GM12874 (cell line): ENCODE results near the gene APLP1.

Experiments used
- TF ChIP-seq, protein P1 (sequence below): IDR thresholded peaks from 2 replicates; pipeline ENCODE4 v1.5.1; 2011; ENCODE audit warnings: low read depth, mild to moderate bottlenecking, control low read depth, low read length, moderate library complexity; ENCODE audit not compliant: insufficient read depth

Gene APLP1

DNA sequence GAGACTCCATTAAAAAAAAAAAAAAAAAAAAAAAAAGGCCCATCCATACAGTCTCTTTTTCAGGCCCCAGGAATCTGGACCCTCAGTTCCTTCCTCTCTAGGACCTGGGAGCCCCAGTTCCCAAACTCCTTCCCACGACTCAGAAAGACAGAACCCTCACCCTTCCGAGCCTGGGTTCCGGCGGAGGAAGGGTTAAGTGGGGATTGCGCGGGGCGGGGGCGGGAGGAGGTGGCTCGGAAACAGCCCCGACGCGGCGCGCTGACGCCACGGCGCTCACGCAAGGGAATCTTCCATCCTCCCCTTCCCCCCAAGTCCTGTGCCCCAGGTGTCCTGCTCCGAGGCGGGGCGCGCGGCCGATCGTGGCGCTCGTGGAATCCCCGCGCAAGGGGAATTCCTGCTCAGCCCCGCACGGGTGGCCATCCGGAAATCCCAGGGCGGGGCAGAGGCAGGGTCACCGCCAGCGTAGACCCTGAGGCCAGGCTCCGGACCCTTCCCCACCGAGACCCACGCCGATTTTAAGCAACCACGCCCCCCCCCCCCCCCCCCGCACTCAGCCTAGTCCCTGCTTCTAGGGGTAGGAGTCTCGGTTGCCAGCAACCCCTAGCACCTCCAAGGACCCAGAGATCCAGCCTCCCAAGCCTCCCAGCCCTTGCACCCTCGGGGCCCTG lies 31.3 kb downstream of the APLP1 start:
- TF ChIP-seq, protein P1, sequence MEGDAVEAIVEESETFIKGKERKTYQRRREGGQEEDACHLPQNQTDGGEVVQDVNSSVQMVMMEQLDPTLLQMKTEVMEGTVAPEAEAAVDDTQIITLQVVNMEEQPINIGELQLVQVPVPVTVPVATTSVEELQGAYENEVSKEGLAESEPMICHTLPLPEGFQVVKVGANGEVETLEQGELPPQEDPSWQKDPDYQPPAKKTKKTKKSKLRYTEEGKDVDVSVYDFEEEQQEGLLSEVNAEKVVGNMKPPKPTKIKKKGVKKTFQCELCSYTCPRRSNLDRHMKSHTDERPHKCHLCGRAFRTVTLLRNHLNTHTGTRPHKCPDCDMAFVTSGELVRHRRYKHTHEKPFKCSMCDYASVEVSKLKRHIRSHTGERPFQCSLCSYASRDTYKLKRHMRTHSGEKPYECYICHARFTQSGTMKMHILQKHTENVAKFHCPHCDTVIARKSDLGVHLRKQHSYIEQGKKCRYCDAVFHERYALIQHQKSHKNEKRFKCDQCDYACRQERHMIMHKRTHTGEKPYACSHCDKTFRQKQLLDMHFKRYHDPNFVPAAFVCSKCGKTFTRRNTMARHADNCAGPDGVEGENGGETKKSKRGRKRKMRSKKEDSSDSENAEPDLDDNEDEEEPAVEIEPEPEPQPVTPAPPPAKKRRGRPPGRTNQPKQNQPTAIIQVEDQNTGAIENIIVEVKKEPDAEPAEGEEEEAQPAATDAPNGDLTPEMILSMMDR: no peak

DNA sequence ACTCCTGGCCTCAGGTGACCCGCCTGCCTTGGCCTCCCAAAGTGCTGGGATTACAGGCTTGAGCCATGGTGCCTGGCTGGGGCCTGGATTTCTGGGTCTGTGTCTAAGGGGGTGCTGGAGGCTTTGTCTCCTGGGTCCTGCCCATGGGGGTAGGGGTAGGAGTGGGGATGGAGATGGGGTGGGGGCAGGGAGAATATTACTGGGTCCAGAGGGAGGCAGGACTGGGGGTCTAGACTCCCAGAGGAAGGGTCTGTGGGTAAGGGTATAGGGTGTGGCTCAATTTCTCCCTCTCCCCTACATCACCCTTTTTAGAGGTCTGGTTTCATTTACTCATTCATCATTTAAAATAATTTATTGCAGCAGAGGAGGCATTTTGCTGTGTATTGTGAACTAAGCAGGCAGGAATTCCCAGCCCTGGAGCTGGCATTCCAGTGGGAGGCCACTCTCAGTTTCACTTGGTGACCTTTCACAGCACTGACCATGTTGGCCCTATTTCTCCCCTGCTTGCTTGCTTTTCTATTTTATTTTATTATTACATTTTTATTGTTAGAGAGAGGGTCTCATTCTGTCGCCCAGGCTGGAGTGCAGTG lies 32.8 kb downstream of the APLP1 start:
- TF ChIP-seq, protein P1: no peak

DNA sequence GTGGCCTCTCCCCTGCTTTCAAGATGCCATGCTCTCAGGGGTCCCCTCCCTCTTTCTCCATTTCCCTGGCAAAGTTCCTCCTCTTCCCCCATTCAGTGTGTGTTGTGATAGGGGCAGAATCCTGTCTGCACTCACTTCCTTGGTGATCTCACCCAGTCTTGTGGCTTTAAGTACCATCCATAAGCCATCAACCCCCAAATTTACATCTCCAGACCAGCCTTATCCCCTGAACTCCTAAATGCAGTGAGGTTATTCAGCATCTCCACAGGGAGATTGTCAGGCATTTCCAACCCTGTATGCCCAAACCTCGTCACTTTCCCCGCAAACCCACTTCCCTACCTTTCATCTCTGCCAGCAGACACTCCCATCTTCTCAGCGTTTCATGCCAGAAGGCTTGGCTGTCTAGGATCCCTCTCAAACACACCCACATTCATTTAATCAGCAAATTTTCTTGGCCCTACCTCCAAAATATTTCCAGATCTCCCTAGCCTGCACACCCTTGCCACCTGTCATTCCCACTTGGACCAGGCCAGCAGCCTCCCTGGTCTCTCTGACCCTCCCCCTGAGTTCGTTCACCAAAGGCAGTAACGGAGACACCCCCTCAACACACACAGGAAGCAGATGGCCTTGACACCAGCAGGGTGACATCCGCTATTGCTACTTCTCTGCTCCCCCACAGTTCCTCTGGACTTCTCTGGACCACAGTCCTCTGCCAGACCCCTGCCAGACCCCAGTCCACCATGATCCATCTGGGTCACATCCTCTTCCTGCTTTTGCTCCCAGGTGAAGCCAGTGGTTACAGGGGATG lies 33.7 kb downstream of the APLP1 start, which contains the start of gene HCST:
HCST (plus strand) TSS at position 676 of the 808 bp plus-strand sequence; CDS start at position 741, 65 bp downstream.
- TF ChIP-seq, protein P1: no peak

DNA sequence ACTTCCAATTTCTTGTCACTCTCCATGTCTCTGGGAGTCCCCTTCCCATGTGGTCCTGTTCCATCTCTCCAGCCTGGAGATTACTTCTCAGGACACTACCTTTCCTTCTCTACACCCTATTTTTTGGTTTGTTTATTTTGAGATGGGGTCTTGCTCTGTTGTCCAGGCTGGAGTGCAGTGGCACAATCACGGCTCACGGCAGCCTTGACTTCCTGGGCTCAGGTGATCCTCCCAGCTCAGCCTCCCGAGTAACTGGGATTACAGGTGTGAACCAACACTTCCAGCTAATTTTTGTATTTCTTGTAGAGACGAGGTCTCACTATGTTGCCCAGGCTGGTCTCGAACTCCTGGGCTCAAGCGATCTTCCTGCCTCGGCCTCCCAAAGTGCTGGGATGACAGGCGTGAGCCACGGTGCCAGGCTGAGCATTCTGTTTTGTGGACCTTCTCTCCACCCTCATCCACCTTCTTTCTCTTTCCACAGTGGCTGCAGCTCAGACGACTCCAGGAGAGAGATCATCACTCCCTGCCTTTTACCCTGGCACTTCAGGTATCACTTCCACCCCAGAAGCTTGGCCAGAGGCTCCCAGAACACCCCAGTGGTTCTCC lies 34.6 kb downstream of the APLP1 start:
- TF ChIP-seq, protein P1: no peak

DNA sequence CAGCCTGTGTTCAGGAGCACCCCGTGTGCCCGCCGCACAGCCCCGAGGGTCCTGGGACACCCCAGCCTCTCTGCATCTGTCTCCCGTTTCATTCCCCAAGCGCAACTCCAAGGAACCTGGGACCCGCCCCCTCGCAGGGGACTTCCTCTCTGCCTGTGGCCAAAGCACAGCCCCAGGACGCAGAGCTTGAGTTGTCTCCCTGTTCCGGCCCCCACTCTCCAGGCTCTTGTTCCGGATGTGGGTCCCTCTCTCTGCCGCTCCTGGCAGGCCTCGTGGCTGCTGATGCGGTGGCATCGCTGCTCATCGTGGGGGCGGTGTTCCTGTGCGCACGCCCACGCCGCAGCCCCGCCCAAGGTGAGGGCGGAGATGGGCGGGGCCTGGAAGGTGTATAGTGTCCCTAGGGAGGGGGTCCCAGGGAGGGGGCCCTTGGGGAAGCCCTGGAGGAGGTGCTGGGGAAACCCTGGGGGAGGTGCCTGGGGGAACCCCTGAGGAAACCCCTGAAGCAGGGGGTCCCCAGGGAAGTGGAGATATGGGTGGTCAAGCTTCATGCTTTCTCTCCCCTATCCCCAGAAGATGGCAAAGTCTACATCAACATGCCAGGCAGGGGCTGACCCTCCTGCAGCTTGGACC lies 35.3 kb downstream of the APLP1 start:
- TF ChIP-seq, protein P1: no peak

DNA sequence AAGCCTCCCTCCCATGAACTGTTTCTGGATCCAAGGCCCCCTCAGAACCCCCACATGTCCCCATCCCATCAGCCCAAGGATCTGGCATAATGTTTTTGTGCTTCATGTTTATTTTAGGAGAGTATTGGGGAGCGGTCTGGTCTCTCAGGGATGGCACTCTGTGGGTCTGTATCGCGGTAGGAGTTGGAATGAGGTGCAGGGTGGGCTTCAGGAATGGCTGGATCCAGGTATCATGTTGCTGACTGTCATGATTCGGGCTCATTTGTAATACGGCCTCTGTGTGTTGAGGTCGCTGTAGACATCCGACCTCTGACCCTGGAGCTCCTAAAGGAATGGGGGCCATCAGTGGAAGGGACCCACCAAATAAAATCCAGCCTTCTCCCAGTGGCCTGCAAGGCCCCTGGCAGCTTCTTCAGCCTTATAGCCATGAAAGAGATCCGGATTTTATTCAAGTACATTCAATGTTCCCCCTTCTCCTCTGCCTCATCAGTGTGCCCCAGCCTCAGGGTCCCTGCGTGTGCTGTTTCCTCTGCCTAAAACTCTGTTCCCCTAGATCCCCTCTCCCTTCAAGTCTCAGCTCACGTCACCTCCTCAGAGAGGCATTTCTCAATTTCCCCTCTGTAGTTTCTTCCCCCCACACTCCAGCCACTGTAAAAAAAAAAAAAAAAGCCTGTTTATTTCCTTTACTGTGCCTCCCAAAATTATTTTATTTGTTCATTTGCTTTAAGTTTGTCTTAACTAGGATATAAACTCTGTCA lies 36.1 kb downstream of the APLP1 start:
- TF ChIP-seq, protein P1: no peak
